ENCODE measurements around the gene NFE2L2. TPM values are rescaled to one million over a fixed set of nuclear protein-coding genes. Genes with fewer than 3 reads are reported as not detected.

NFE2L2 gene
- total and polyA plus RNA-seq, 5 donors from 2014 or later = 44.5 to 121 (median 60.4) TPM

- Mint-ChIP-seq H3K4me1 (peaks cover 46 to 97% (median 82%) of the 10 kb centered on the region in 4 donors), H3K27me3 (no peaks in the 10 kb centered on the region), H3K9me3 (peaks cover 0 to 1% (median 0%) of the 10 kb centered on the region in 7 donors), H3K36me3 (peaks cover 39% of the 10 kb centered on the region), H3K4me3 (peak overlapping the region in 3 of 4 donors; percentile 35 to 50 (median 38)), H3K27ac (peak overlapping the region; percentile 69 to 98 (median 80))
- Histone ChIP-seq H3K36me3 (ENCODE audit: control insufficient read depth, insufficient read depth, low read length) (peaks cover 26% of the 10 kb centered on the region), H3K27me3 (ENCODE audit: control insufficient read depth, insufficient read depth, low read length) (no peaks in the 10 kb centered on the region), H3K4me3 (ENCODE audit: low read depth, low read length) (peak overlapping the region; percentile 34), H3K9me3 (ENCODE audit: control insufficient read depth in 2 of 2, low read length in 2 of 2) (no peaks in the 10 kb centered on the region), H3K4me1 (ENCODE audit: control insufficient read depth, insufficient read depth, low read length, poor library complexity, severe bottlenecking) (peaks cover 87% of the 10 kb centered on the region), H3K27ac (ENCODE audit: insufficient read depth, low read length, poor library complexity, severe bottlenecking) (peak overlapping the region; percentile 17)
- no peak for DNase-seq
- no peak for ATAC-seq (ENCODE audit: low read depth in 2 of 2)
These were observed 9.9 kb downstream of the NFE2L2 start for GRCh38 chr2:177254433-177255226.

DNA sequence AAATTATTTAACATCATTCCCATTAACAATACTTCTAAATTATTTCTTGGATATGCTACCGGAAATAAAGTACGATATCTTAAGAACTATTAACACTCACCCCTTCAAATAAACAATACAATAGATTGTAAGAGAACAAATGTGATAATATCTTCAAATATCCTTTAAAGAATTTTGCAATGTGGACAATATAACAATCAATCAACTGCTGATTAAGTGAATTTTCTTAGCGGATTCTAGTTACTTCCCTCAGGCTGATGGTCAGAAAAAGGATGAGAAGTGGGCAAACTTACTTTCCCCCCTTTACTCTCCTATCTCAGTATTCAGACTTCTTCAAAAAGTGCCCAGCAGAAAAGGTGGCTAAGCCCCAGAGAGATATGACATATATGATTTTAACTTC lies 10.8 kb downstream of the NFE2L2 start:
- Histone ChIP-seq H3K27me3 (ENCODE audit: control insufficient read depth, insufficient read depth, low read length) (no peaks in the 10 kb centered on the region), H3K9me3 (ENCODE audit: control insufficient read depth in 2 of 2, low read length in 2 of 2) (no peaks in the 10 kb centered on the region), H3K4me3 (ENCODE audit: low read depth, low read length) (peak overlapping the region; percentile 34), H3K27ac (ENCODE audit: insufficient read depth, low read length, poor library complexity, severe bottlenecking) (peak overlapping the region; percentile 80), H3K36me3 (ENCODE audit: control insufficient read depth, insufficient read depth, low read length) (peaks cover 26% of the 10 kb centered on the region), H3K4me1 (ENCODE audit: control insufficient read depth, insufficient read depth, low read length, poor library complexity, severe bottlenecking) (peaks cover 81% of the 10 kb centered on the region)
- Mint-ChIP-seq H3K4me3 (peak overlapping the region in 2 of 4 donors; percentile 6 to 35), H3K36me3 (peaks cover 38% of the 10 kb centered on the region), H3K4me1 (peaks cover 46 to 93% (median 79%) of the 10 kb centered on the region in 4 donors), H3K27ac (peak overlapping the region; percentile 33 to 98 (median 67)), H3K9me3 (peaks cover 0 to 1% (median 0%) of the 10 kb centered on the region in 7 donors), H3K27me3 (no peaks in the 10 kb centered on the region)
- ATAC-seq (ENCODE audit: low read depth in 2 of 2) (no peak), DNase-seq (no peak)

DNA sequence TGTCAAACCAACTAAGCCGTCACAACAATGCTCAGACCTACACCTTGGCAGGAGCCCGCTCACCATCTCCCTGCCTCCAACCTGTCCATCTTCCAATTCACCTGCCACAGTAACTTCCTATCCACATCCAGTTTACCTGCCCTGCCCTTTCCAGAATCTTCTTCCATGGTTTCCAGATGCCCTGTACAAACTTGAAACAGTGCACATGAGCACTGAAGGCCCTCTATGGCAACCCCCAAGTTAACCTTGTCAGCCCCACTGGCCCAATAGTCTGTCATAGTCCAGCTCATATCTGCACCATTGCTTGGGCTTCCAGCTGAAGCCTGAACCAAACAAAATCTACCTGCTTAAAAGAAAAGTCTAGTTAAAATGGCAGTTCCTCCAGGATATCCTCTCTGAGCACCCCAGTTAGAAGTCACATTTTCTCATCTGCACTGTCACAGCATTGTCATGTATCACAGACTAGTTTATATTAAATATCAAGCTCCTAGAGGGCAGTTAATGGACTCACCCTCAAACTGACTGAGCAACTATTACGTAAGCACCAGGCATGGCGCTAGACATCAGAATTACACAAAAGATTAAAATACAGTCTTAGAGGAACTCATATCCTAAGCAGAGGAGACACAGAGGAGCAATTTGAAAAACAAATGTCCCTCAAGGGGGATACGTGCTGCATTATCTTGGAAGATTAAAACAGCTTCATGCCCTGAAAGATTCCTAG lies 11.6 kb downstream of the NFE2L2 start:
- Histone ChIP-seq H3K27ac (ENCODE audit: insufficient read depth, low read length, poor library complexity, severe bottlenecking) (peak overlapping the region; percentile 80), H3K9me3 (ENCODE audit: control insufficient read depth in 2 of 2, low read length in 2 of 2) (no peaks in the 10 kb centered on the region), H3K4me1 (ENCODE audit: control insufficient read depth, insufficient read depth, low read length, poor library complexity, severe bottlenecking) (peaks cover 79% of the 10 kb centered on the region), H3K4me3 (ENCODE audit: low read depth, low read length) (peak overlapping the region; percentile 64), H3K27me3 (ENCODE audit: control insufficient read depth, insufficient read depth, low read length) (no peaks in the 10 kb centered on the region), H3K36me3 (ENCODE audit: control insufficient read depth, insufficient read depth, low read length) (peaks cover 26% of the 10 kb centered on the region)
- Mint-ChIP-seq H3K27ac (peak overlapping the region; percentile 94 to 99 (median 98)), H3K36me3 (peaks cover 33% of the 10 kb centered on the region), H3K9me3 (peaks cover 0 to 1% (median 0%) of the 10 kb centered on the region in 7 donors), H3K4me1 (peaks cover 46 to 92% (median 79%) of the 10 kb centered on the region in 4 donors), H3K4me3 (peak overlapping the region; percentile 22 to 80 (median 68)), H3K27me3 (no peaks in the 10 kb centered on the region)
- DNase-seq (peak in 1 of 3 donors; percentile 38), ATAC-seq (ENCODE audit: low read depth in 2 of 2) (no peak)

DNA sequence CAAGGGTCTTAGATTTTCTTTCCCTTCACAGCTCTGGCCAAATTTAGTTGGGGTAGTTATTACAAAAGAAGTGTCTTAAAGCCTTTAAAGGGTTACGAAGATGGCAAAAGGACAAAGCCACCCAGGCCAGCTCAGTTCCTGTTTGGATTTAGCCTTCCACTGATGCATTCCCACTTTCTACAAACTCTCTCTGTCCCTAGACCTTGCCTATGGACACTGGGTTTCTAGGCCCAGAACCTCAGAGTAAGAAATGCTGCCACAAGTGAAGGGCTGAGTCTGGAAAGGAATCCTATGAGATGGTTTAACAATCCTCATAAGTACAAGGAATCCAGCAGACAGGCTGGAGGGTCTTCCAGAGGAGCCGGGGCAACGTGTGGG lies 13.4 kb downstream of the NFE2L2 start:
- H3K9me3 ChIP-seq (ENCODE audit: control insufficient read depth in 2 of 2, low read length in 2 of 2) = no peaks in the 10 kb centered on the region
- peaks cover 26% of the 10 kb centered on the region for H3K36me3 ChIP-seq (ENCODE audit: control insufficient read depth, insufficient read depth, low read length)
- ATAC-seq (ENCODE audit: low read depth in 2 of 2) (no peak), DNase-seq (no peak)
- Mint-ChIP-seq H3K4me3 (peak overlapping the region; percentile 57 to 80 (median 72)), H3K27ac (peak overlapping the region in 2 of 3 donors; percentile 98 to 99), H3K4me1 (peaks cover 38 to 90% (median 75%) of the 10 kb centered on the region in 4 donors), H3K36me3 (peaks cover 27% of the 10 kb centered on the region), H3K9me3 (peaks cover 0 to 1% (median 0%) of the 10 kb centered on the region in 7 donors), H3K27me3 (no peaks in the 10 kb centered on the region)
- H3K4me3 ChIP-seq (ENCODE audit: low read depth, low read length) = no peak overlapping the region
- peaks cover 79% of the 10 kb centered on the region for H3K4me1 ChIP-seq (ENCODE audit: control insufficient read depth, insufficient read depth, low read length, poor library complexity, severe bottlenecking)
- peak overlapping the region; percentile 80 for H3K27ac ChIP-seq (ENCODE audit: insufficient read depth, low read length, poor library complexity, severe bottlenecking)
- H3K27me3 ChIP-seq (ENCODE audit: control insufficient read depth, insufficient read depth, low read length) = no peaks in the 10 kb centered on the region

GRCh38 chr2:177250461-177250860 lies 14.1 kb downstream of the NFE2L2 start:
- H3K4me1 Mint-ChIP-seq = peaks cover 35 to 91% (median 74%) of the 10 kb centered on the region in 4 donors
- Histone ChIP-seq H3K4me1 (ENCODE audit: control insufficient read depth, insufficient read depth, low read length, poor library complexity, severe bottlenecking) (peaks cover 76% of the 10 kb centered on the region), H3K4me3 (ENCODE audit: low read depth, low read length) (peak overlapping the region; percentile 1), H3K27ac (ENCODE audit: insufficient read depth, low read length, poor library complexity, severe bottlenecking) (peak overlapping the region; percentile 15), H3K9me3 (ENCODE audit: control insufficient read depth in 2 of 2, low read length in 2 of 2) (no peaks in the 10 kb centered on the region), H3K36me3 (ENCODE audit: control insufficient read depth, insufficient read depth, low read length) (peaks cover 26% of the 10 kb centered on the region), H3K27me3 (ENCODE audit: control insufficient read depth, insufficient read depth, low read length) (no peaks in the 10 kb centered on the region)
- H3K4me3 Mint-ChIP-seq = peak overlapping the region; percentile 24 to 71 (median 46)
- H3K36me3 Mint-ChIP-seq = peaks cover 27% of the 10 kb centered on the region
- H3K27ac Mint-ChIP-seq = peak overlapping the region; percentile 42 to 98 (median 60)
- H3K27me3 Mint-ChIP-seq = no peaks in the 10 kb centered on the region
- H3K9me3 Mint-ChIP-seq = peaks cover 0 to 1% (median 0%) of the 10 kb centered on the region in 7 donors
- no peak for ATAC-seq (ENCODE audit: low read depth in 2 of 2)
- no peak for DNase-seq

DNA sequence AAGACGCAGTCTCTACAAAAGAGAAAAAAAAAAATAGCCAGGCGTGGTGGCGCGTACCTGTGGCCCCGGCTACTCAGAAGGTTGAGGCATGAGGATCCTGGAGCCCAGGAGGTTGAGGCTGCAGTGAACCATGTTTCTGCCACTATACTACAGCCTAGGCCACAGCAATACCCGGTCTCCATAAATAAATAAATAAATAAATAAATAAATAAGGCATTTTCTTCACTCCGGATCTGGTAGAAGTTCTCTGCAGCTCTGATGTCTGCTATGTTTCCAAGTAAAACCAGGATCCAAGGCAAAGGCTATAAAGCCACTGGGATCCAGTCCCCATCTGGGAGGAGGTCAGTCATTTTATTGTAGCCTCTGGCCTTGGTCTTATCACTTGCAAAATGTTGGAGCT lies 15.5 kb downstream of the NFE2L2 start:
- peaks cover 74% of the 10 kb centered on the region for H3K4me1 ChIP-seq (ENCODE audit: control insufficient read depth, insufficient read depth, low read length, poor library complexity, severe bottlenecking)

GRCh38 chr2:177247693-177248262 lies 16.7 kb downstream of the NFE2L2 start:
- no peak overlapping the region for H3K4me3 ChIP-seq (ENCODE audit: low read depth, low read length)
- no peak overlapping the region for H3K27ac ChIP-seq (ENCODE audit: insufficient read depth, low read length, poor library complexity, severe bottlenecking)
- peak overlapping the region in 1 of 3 donors; percentile 73 for H3K27ac Mint-ChIP-seq
- H3K27me3 ChIP-seq (ENCODE audit: control insufficient read depth, insufficient read depth, low read length) = no peaks in the 10 kb centered on the region
- peaks cover 13% of the 10 kb centered on the region for H3K36me3 ChIP-seq (ENCODE audit: control insufficient read depth, insufficient read depth, low read length)
- no peaks in the 10 kb centered on the region for H3K27me3 Mint-ChIP-seq
- H3K4me1 Mint-ChIP-seq = peaks cover 27 to 91% (median 69%) of the 10 kb centered on the region in 4 donors
- H3K9me3 ChIP-seq (ENCODE audit: control insufficient read depth in 2 of 2, low read length in 2 of 2) = no peaks in the 10 kb centered on the region
- DNase-seq (no peak), ATAC-seq (ENCODE audit: low read depth in 2 of 2) (no peak)
- peaks cover 29% of the 10 kb centered on the region for H3K36me3 Mint-ChIP-seq
- H3K4me1 ChIP-seq (ENCODE audit: control insufficient read depth, insufficient read depth, low read length, poor library complexity, severe bottlenecking) = peaks cover 74% of the 10 kb centered on the region
- peaks cover 0 to 1% (median 0%) of the 10 kb centered on the region in 7 donors for H3K9me3 Mint-ChIP-seq
- peak overlapping the region in 2 of 4 donors; percentile 11 to 28 for H3K4me3 Mint-ChIP-seq

More for the DNA sequence above, 15.5 kb downstream of the NFE2L2 start:
- H3K36me3 Mint-ChIP-seq = peaks cover 27% of the 10 kb centered on the region
- H3K4me1 Mint-ChIP-seq = peaks cover 34 to 91% (median 73%) of the 10 kb centered on the region in 4 donors
- peak overlapping the region in 1 of 3 donors; percentile 26 for H3K27ac Mint-ChIP-seq
- ATAC-seq (ENCODE audit: low read depth in 2 of 2) = no peak
- H3K27me3 Mint-ChIP-seq = no peaks in the 10 kb centered on the region
- peaks cover 15% of the 10 kb centered on the region for H3K36me3 ChIP-seq (ENCODE audit: control insufficient read depth, insufficient read depth, low read length)
- peaks cover 0 to 1% (median 0%) of the 10 kb centered on the region in 7 donors for H3K9me3 Mint-ChIP-seq
- no peaks in the 10 kb centered on the region for H3K9me3 ChIP-seq (ENCODE audit: control insufficient read depth in 2 of 2, low read length in 2 of 2)
- DNase-seq = no peak
- H3K27me3 ChIP-seq (ENCODE audit: control insufficient read depth, insufficient read depth, low read length) = no peaks in the 10 kb centered on the region
- no peak overlapping the region for H3K27ac ChIP-seq (ENCODE audit: insufficient read depth, low read length, poor library complexity, severe bottlenecking)
- peak overlapping the region in 1 of 4 donors; percentile 24 for H3K4me3 Mint-ChIP-seq
- H3K4me3 ChIP-seq (ENCODE audit: low read depth, low read length) = no peak overlapping the region
